Ishikawa (cell line): ENCODE data around the gene IREB2.

Experiments used
- CEBPB ChIP-seq: IDR thresholded peaks from 2 replicates; pipeline ENCODE4 v1.6.1; 2012
- EP300 ChIP-seq: IDR thresholded peaks from 2 replicates; pipeline ENCODE4 v1.6.1; 2012; ENCODE audit warnings: borderline replicate concordance
- RAD21 ChIP-seq: IDR thresholded peaks from 2 replicates; pipeline ENCODE4 v1.6.1; 2012; ENCODE audit warnings: low read depth
- TCF12 ChIP-seq: IDR thresholded peaks from 2 replicates; pipeline ENCODE4 v1.6.1; 2012; ENCODE audit warnings: low read depth
- TF ChIP-seq, protein P1 (sequence below): IDR thresholded peaks from 2 replicates; pipeline ENCODE4 v1.6.1; 2012
- TF ChIP-seq, protein P2 (sequence below): IDR thresholded peaks from 2 replicates; pipeline ENCODE4 v1.6.1; 2012

DNA sequence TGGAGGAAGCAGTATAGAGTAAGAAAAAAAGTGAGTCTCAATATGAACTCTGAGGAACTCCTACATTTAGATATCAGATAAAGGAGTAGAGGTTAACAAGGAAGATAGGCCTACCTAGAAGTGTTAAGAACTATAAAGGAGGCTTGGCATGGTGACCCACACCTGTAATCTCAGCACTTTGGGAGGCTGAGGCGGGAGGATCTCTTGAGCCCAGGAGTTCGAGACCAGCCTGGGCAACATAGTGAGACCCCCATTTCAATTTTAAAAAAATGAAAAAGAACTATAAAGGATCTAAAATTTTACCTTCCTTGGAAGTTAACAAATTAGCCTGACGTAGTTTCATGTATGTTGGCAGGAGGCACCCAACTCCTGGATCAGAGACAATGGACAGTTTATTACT is 14.5 kb downstream of the IREB2 start:
- TF ChIP-seq RAD21 (no peak), CEBPB (no peak), EP300 (no peak), TCF12 (no peak)
- TF ChIP-seq, protein P1, sequence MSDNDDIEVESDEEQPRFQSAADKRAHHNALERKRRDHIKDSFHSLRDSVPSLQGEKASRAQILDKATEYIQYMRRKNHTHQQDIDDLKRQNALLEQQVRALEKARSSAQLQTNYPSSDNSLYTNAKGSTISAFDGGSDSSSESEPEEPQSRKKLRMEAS: no peak
- TF ChIP-seq, protein P2, sequence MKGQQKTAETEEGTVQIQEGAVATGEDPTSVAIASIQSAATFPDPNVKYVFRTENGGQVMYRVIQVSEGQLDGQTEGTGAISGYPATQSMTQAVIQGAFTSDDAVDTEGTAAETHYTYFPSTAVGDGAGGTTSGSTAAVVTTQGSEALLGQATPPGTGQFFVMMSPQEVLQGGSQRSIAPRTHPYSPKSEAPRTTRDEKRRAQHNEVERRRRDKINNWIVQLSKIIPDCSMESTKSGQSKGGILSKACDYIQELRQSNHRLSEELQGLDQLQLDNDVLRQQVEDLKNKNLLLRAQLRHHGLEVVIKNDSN: no peak
